OCI-LY3 (cell line): ENCODE results near the gene LCP1.
"Not testable (repeated sequence)": the region's sequence is repeated elsewhere in the genome, so short reads cannot be mapped to it uniquely, and the experiment has no call there.

ENCODE experiments used
- H2AFZ ChIP-seq: fragments of 200-600, 300-600 bp; shearing (Covaris generic); 2 replicates; pipeline ENCODE4 v1.6.0; 2014; ENCODE audit warnings: antibody characterized with exemption, low read depth, low read length
- H3K27ac ChIP-seq: fragments of 200-600, 300-600 bp; sonication (generic); 2 replicates; pipeline ENCODE4 v1.5.1; 2014; ENCODE audit warnings: mild to moderate bottlenecking, low read length, moderate library complexity, mixed read lengths
- H3K27me3 ChIP-seq: fragments of 200-600, 300-600 bp; sonication (generic); 2 replicates; pipeline ENCODE4 v1.6.1; 2014; ENCODE audit warnings: low read depth, low read length, mixed read lengths
- H3K36me3 ChIP-seq: fragments of 200-600, 300-600 bp; sonication (generic); replicated peaks from 2 replicates; pipeline ENCODE3; 2014; ENCODE audit warnings: low read depth, low read length, mixed read lengths
- H3K4me1 ChIP-seq: fragments of 300-600, 200-600 bp; sonication (generic); 2 replicates; pipeline ENCODE4 v1.6.1; 2014; ENCODE audit warnings: low read length, mixed read lengths
- H3K4me2 ChIP-seq: fragments of 200-600, 300-600 bp; sonication (generic); 2 replicates; pipeline ENCODE4 v1.6.1; 2014; ENCODE audit warnings: low read length, mixed read lengths
- H3K4me3 ChIP-seq: fragments of 300-600, 200-600 bp; sonication (generic); 2 replicates; pipeline ENCODE4 v1.5.1; 2014; ENCODE audit warnings: antibody characterized with exemption, mild to moderate bottlenecking, low read length, moderate library complexity
- H3K79me2 ChIP-seq: fragments of 300-600, 200-600 bp; shearing (Covaris generic); 2 replicates; pipeline ENCODE4 v1.6.1; 2014; ENCODE audit warnings: mild to moderate bottlenecking, low read length, mixed read lengths
- H3K9ac ChIP-seq: fragments of 300-600, 200-600 bp; shearing (Covaris generic); 2 replicates; pipeline ENCODE4 v1.6.0; 2014; ENCODE audit warnings: mild to moderate bottlenecking, low read length, moderate library complexity
- H3K9me3 ChIP-seq: fragments of 200-600, 300-600 bp; shearing (Covaris generic); 2 replicates; pipeline ENCODE4 v1.6.1; 2014; ENCODE audit warnings: low read length, mixed read lengths; ENCODE audit not compliant: insufficient read depth
- H4K20me1 ChIP-seq: fragments of 200-600, 300-600 bp; sonication (generic); 2 replicates; pipeline ENCODE4 v1.6.1; 2016; ENCODE audit warnings: low read length, mixed read lengths; ENCODE audit not compliant: insufficient read depth
- CTCF ChIP-seq: fragments of 200-600, 300-600 bp; sonication (generic); IDR thresholded peaks from 2 replicates; pipeline ENCODE4 v1.5.1; 2014; ENCODE audit warnings: antibody characterized with exemption, low read length, low read depth
- EZH2phosphoT487 ChIP-seq: fragments of 200-600 bp; shearing (Covaris generic); IDR thresholded peaks from 2 replicates; pipeline ENCODE4 v1.6.1; 2018; ENCODE audit warnings: antibody characterized with exemption, mixed run types, low read depth

The LCP1 gene

GRCh38 chr13:46164661-46165060, 17.3 kb downstream of the LCP1 start:
- no peak overlapping the region for H3K9ac ChIP-seq
- H3K9me3 ChIP-seq, result no peaks in the 10 kb centered on the region
- H3K79me2 ChIP-seq, result peaks cover 100% of the 10 kb centered on the region
- peak overlapping the region; percentile 95 for H3K27ac ChIP-seq
- TF ChIP-seq EZH2phosphoT487, result no peak
- TF ChIP-seq CTCF, result no peak
- peak overlapping the region; percentile 91 for H3K4me3 ChIP-seq
- no peak overlapping the region for H2AFZ ChIP-seq
- H4K20me1 ChIP-seq, result peaks cover 95% of the 10 kb centered on the region
- H3K4me1 ChIP-seq, result peaks cover 83% of the 10 kb centered on the region
- no peaks in the 10 kb centered on the region for H3K27me3 ChIP-seq
- H3K4me2 ChIP-seq, result peak overlapping the region; percentile 95
- H3K36me3 ChIP-seq, result peaks cover 52% of the 10 kb centered on the region

- not testable (repeated sequence) for H3K9ac ChIP-seq, H2AFZ ChIP-seq, H3K9me3 ChIP-seq, H3K27ac ChIP-seq, H3K27me3 ChIP-seq, H3K4me3 ChIP-seq, H3K4me2 ChIP-seq
- peaks cover 64% of the 10 kb centered on the region for H3K4me1 ChIP-seq
- H3K36me3 ChIP-seq, result peaks cover 61% of the 10 kb centered on the region
- H4K20me1 ChIP-seq, result peaks cover 95% of the 10 kb centered on the region
- peaks cover 100% of the 10 kb centered on the region for H3K79me2 ChIP-seq
Observed at GRCh38 chr13:46162741-46163140, 19.2 kb downstream of the LCP1 start.

- Histone ChIP-seq H3K9ac (no peak overlapping the region), H4K20me1 (peaks cover 90% of the 10 kb centered on the region), H3K4me2 (peak overlapping the region; percentile 46), H3K27ac (peak overlapping the region; percentile 51), H3K36me3 (peaks cover 67% of the 10 kb centered on the region), H3K4me1 (peaks cover 42% of the 10 kb centered on the region), H3K27me3 (no peaks in the 10 kb centered on the region), H3K9me3 (no peaks in the 10 kb centered on the region), H3K79me2 (peaks cover 100% of the 10 kb centered on the region), H3K4me3 (peak overlapping the region; percentile 13; the same call in 1 of the 2 replicates), H2AFZ (no peak overlapping the region)
- TF ChIP-seq CTCF (peak; percentile 86), EZH2phosphoT487 (no peak)
Observed at GRCh38 chr13:46160471-46161066, 21.4 kb downstream of the LCP1 start.

- Histone ChIP-seq H4K20me1 (peaks cover 90% of the 10 kb centered on the region), H2AFZ (no peak overlapping the region), H3K36me3 (peaks cover 72% of the 10 kb centered on the region), H3K9me3 (no peaks in the 10 kb centered on the region), H3K27me3 (no peaks in the 10 kb centered on the region), H3K79me2 (peaks cover 100% of the 10 kb centered on the region), H3K4me1 (peaks cover 38% of the 10 kb centered on the region), H3K4me3 (no peak overlapping the region), H3K4me2 (peak overlapping the region; percentile 46), H3K9ac (no peak overlapping the region), H3K27ac (peak overlapping the region; percentile 51)
- TF ChIP-seq EZH2phosphoT487 (no peak), CTCF (no peak)
Observed at GRCh38 chr13:46160065-46160464, 21.9 kb downstream of the LCP1 start.
